WERI-Rb-1 (cell line): ENCODE data around the gene MAST4.

ENCODE experiments used
- DNase-seq: peaks from one replicate; pipeline ENCODE4 v3.0.0-alpha.2; 2020
- H3K27ac ChIP-seq: fragments of 250-450 bp; sonication (Bioruptor Pico); 2 replicates; pipeline ENCODE4 v1.5.1; 2020; ENCODE audit warnings: mild to moderate bottlenecking, moderate library complexity
- H3K27me3 ChIP-seq: fragments of 250-450 bp; sonication (Bioruptor Pico); 2 replicates; pipeline ENCODE4 v1.5.1; 2021; ENCODE audit warnings: mild to moderate bottlenecking, low read depth, moderate library complexity; ENCODE audit not compliant: insufficient read depth, severe bottlenecking
- H3K36me3 ChIP-seq: fragments of 250-450 bp; sonication (Bioruptor Pico); 2 replicates; pipeline ENCODE4 v1.5.1; 2020; ENCODE audit warnings: mild to moderate bottlenecking, moderate library complexity
- H3K4me3 ChIP-seq: 2 replicates; pipeline ENCODE4 v1.5.1; 2011; ENCODE audit warnings: low read depth, mild to moderate bottlenecking, control low read depth, low read length
- H3K9me3 ChIP-seq: fragments of 250-450 bp; sonication (Bioruptor Pico); 2 replicates; pipeline ENCODE4 v1.5.1; 2021; ENCODE audit warnings: mild to moderate bottlenecking, moderate library complexity; ENCODE audit not compliant: severe bottlenecking
- CTCF ChIP-seq: IDR thresholded peaks from 2 replicates; pipeline ENCODE4 v1.5.1; 2011; ENCODE audit warnings: low read depth, mild to moderate bottlenecking, control low read depth, inconsistent platforms, low read length

Gene MAST4

GRCh38 chr5:66671305-66671704, 75.1 kb downstream of the MAST4 start:
- no peaks in the 10 kb centered on the region for H3K36me3 ChIP-seq
- H3K27me3 ChIP-seq = no peaks in the 10 kb centered on the region
- DNase-seq = no peak
- H3K4me3 ChIP-seq = no peak overlapping the region
- H3K27ac ChIP-seq = no peak overlapping the region
- TF ChIP-seq CTCF = no peak
- no peaks in the 10 kb centered on the region for H3K9me3 ChIP-seq

GRCh38 chr5:66674802-66675201, 78.6 kb downstream of the MAST4 start:
- H3K9me3 ChIP-seq = no peaks in the 10 kb centered on the region
- H3K36me3 ChIP-seq = no peaks in the 10 kb centered on the region
- no peak overlapping the region for H3K4me3 ChIP-seq
- no peak for DNase-seq
- H3K27me3 ChIP-seq = no peaks in the 10 kb centered on the region
- H3K27ac ChIP-seq = no peak overlapping the region
- TF ChIP-seq CTCF = no peak

- Histone ChIP-seq H3K27me3 (no peaks in the 10 kb centered on the region), H3K27ac (no peak overlapping the region), H3K36me3 (no peaks in the 10 kb centered on the region), H3K9me3 (no peaks in the 10 kb centered on the region), H3K4me3 (no peak overlapping the region)
- DNase-seq = no peak
- TF ChIP-seq CTCF = no peak
Observed at GRCh38 chr5:66675406-66675805, 79.2 kb downstream of the MAST4 start.

GRCh38 chr5:66680221-66680620, 84.0 kb downstream of the MAST4 start:
- Histone ChIP-seq H3K27me3 (no peaks in the 10 kb centered on the region), H3K4me3 (no peak overlapping the region)
- no peak for DNase-seq

GRCh38 chr5:66680804-66681203, 84.6 kb downstream of the MAST4 start:
- no peaks in the 10 kb centered on the region for H3K27me3 ChIP-seq
- no peaks in the 10 kb centered on the region for H3K36me3 ChIP-seq
- TF ChIP-seq CTCF = 0 out of 2 replicates have a peak, but pooled peaks have one; percentile 30
- no peak for DNase-seq
- H3K4me3 ChIP-seq = no peak overlapping the region
- no peak overlapping the region for H3K27ac ChIP-seq
- no peaks in the 10 kb centered on the region for H3K9me3 ChIP-seq

More at GRCh38 chr5:66680221-66680620, 84.0 kb downstream of the MAST4 start:
- H3K36me3 ChIP-seq = no peaks in the 10 kb centered on the region
- no peaks in the 10 kb centered on the region for H3K9me3 ChIP-seq
- H3K27ac ChIP-seq = no peak overlapping the region
- no peak for TF ChIP-seq CTCF

- no peaks in the 10 kb centered on the region for H3K27me3 ChIP-seq
- no peaks in the 10 kb centered on the region for H3K36me3 ChIP-seq
- no peak for TF ChIP-seq CTCF
Observed at GRCh38 chr5:66684663-66685062, 88.5 kb downstream of the MAST4 start.

More at GRCh38 chr5:66684663-66685062, 88.5 kb downstream of the MAST4 start:
- Histone ChIP-seq H3K4me3 (no peak overlapping the region), H3K9me3 (no peaks in the 10 kb centered on the region), H3K27ac (no peak overlapping the region)
- DNase-seq = no peak
